OCI-LY7 (cell line): ENCODE results near the gene TOPAZ1. TPM values are rescaled to one million over a fixed set of nuclear protein-coding genes. Genes with fewer than 3 reads are reported as not detected.

Experiments used
- BruUV-seq: library from RNA; stranded (reverse); fragments of 400-500 nt; replicated peaks from 2 replicates; lab custom pipeline; 2021; lab: Mats Ljungman, UMichigan
- CTCF ChIA-PET: fragments of 300-600 bp; sonication (Branson Sonifier 250); formaldehyde crosslinking; loops from one replicate; lab custom pipeline; 2022; ENCODE audit warnings: antibody characterized with exemption; ENCODE audit not compliant: unreplicated experiment; lab: Charles Lee
- POLR2A ChIA-PET: fragments of 300-600 bp; sonication (Branson Sonifier 250); formaldehyde crosslinking; loops from one replicate; lab custom pipeline; 2022; ENCODE audit warnings: antibody characterized with exemption; lab: Charles Lee
- DNase-seq: peaks from one replicate; pipeline ENCODE4 v3.0.0-alpha.2; 2015; ENCODE audit warnings: low spot score
- H2AFZ ChIP-seq: fragments of 200-600 bp; sonication (generic), shearing (Covaris generic); 2 replicates; pipeline ENCODE4 v1.6.1; 2014; ENCODE audit warnings: mild to moderate bottlenecking, antibody characterized with exemption, low read length, moderate library complexity
- H3K27ac ChIP-seq: fragments of 200-600 bp; sonication (generic); 2 replicates; pipeline ENCODE4 v1.5.1; 2014; ENCODE audit warnings: mixed run types, low read depth, mild to moderate bottlenecking, moderate library complexity, low read length, inconsistent platforms; ENCODE audit not compliant: poor library complexity, severe bottlenecking
- H3K36me3 ChIP-seq: fragments of 200-600 bp; sonication (generic); 2 replicates; pipeline ENCODE4 v1.6.1; 2014; ENCODE audit warnings: mild to moderate bottlenecking, antibody characterized with exemption, low read length, moderate library complexity, mixed read lengths; ENCODE audit not compliant: insufficient read depth
- H3K4me1 ChIP-seq: fragments of 200-600 bp; sonication (generic); 2 replicates; pipeline ENCODE4 v1.5.1; 2014; ENCODE audit warnings: mild to moderate bottlenecking, low read length; ENCODE audit not compliant: insufficient read depth, poor library complexity, severe bottlenecking
- H3K4me2 ChIP-seq: fragments of 200-600 bp; sonication (generic); 2 replicates; pipeline ENCODE4 v1.6.1; 2014; ENCODE audit warnings: mild to moderate bottlenecking, low read length
- H3K4me3 ChIP-seq: fragments of 200-600 bp; sonication (generic); 2 replicates; pipeline ENCODE4 v1.5.1; 2014; ENCODE audit warnings: mild to moderate bottlenecking, low read depth, low read length; ENCODE audit not compliant: poor library complexity, severe bottlenecking
- H3K79me2 ChIP-seq: fragments of 200-600 bp; sonication (generic); 2 replicates; pipeline ENCODE4 v1.6.1; 2016; ENCODE audit warnings: low read depth, mild to moderate bottlenecking, low read length, moderate library complexity, mixed read lengths; ENCODE audit not compliant: insufficient read depth
- H3K9me2 ChIP-seq: fragments of 200-600 bp; sonication (generic); 2 replicates; pipeline ENCODE4 v1.6.1; 2016; ENCODE audit warnings: mild to moderate bottlenecking, low read length, mixed read lengths; ENCODE audit not compliant: insufficient read depth
- H3K9me3 ChIP-seq: fragments of 200-600 bp; sonication (generic); 2 replicates; pipeline ENCODE4 v1.6.1; 2014; ENCODE audit warnings: mild to moderate bottlenecking, mixed run types, low read length, mixed read lengths
- H4K20me1 ChIP-seq: fragments of 200-600 bp; sonication (generic); 2 replicates; pipeline ENCODE4 v1.6.1; 2014; ENCODE audit warnings: mild to moderate bottlenecking, antibody characterized with exemption, low read length, moderate library complexity, mixed read lengths; ENCODE audit not compliant: insufficient read depth
- EZH2phosphoT487 ChIP-seq: fragments of 200-600 bp; sonication (generic); IDR thresholded peaks from 2 replicates; pipeline ENCODE4 v1.6.1; 2018; ENCODE audit warnings: low read depth, borderline replicate concordance, mild to moderate bottlenecking, mixed run types, antibody characterized with exemption, low read length, moderate library complexity, mixed read lengths
- intact Hi-C: fragments of 100-400 bp; cut with micrococcal nuclease; formaldehyde crosslinking; loops from one replicate; pipeline ENCODE4 v1.10.0; 2022; ENCODE audit not compliant: unreplicated experiment
- total RNA-seq, 2 experiments: library from RNA; depleted of rRNA in 1 of 2; stranded (reverse); fragments of >200 nt in 1 of 2; shearing (Covaris generic) in 1 of 2; gene quantifications; 2 replicates each; pipeline ENCODE4 v1.2.3, GENCODE V29; 2014 to 2022
- TF ChIP-seq, protein P1 (sequence below): fragments of 200-600 bp; sonication (generic); conservative IDR thresholded peaks from 2 replicates; pipeline ENCODE4 v1.5.1; 2014; ENCODE audit warnings: mild to moderate bottlenecking, antibody characterized with exemption, low read length, moderate library complexity, mixed read lengths

Gene TOPAZ1
- total RNA-seq, 2 experiments from 2014 or later: not detected

DNA sequence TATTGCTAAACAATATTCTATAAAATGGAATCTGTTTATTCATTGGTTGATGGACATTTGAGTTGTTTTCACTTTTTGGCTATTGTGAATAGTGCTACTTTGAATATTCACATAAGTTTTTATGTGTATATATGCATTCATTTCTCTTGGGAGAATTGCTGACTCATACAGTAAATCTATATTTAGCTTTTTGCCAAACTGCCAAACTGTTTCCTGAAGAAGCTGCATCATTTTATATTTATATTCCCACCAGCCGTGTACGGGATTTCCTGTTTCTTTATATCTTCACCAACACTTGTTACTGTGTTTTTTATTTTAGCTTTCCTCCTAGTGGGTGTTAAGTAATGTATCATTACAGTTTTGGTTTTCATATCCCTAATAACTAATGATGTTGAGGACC is 84.3 kb downstream of the TOPAZ1 start:
- Histone ChIP-seq H3K4me3 (no peak overlapping the region), H3K36me3 (no peaks in the 10 kb centered on the region), H3K9me2 (no peaks in the 10 kb centered on the region), H3K4me1 (no peaks in the 10 kb centered on the region), H4K20me1 (no peaks in the 10 kb centered on the region; the same call in 1 of the 2 replicates), H3K27ac (no peak overlapping the region), H3K79me2 (no peaks in the 10 kb centered on the region), H3K9me3 (no peaks in the 10 kb centered on the region), H3K4me2 (no peak overlapping the region), H2AFZ (no peak overlapping the region)
- intact Hi-C loops: no loop called here
- ChIA-PET CTCF (no interaction called here), POLR2A (interaction anchor here (0.7 kb wide), 1 partner anchor 11 kb away, joined by 3 read pairs; no protein-coding TSS in a partner anchor)
- DNase-seq: no peak
- no peak for TF ChIP-seq EZH2phosphoT487
- TF ChIP-seq, protein P1, sequence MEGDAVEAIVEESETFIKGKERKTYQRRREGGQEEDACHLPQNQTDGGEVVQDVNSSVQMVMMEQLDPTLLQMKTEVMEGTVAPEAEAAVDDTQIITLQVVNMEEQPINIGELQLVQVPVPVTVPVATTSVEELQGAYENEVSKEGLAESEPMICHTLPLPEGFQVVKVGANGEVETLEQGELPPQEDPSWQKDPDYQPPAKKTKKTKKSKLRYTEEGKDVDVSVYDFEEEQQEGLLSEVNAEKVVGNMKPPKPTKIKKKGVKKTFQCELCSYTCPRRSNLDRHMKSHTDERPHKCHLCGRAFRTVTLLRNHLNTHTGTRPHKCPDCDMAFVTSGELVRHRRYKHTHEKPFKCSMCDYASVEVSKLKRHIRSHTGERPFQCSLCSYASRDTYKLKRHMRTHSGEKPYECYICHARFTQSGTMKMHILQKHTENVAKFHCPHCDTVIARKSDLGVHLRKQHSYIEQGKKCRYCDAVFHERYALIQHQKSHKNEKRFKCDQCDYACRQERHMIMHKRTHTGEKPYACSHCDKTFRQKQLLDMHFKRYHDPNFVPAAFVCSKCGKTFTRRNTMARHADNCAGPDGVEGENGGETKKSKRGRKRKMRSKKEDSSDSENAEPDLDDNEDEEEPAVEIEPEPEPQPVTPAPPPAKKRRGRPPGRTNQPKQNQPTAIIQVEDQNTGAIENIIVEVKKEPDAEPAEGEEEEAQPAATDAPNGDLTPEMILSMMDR: no peak
- BruUV-seq: no TSS peak

DNA sequence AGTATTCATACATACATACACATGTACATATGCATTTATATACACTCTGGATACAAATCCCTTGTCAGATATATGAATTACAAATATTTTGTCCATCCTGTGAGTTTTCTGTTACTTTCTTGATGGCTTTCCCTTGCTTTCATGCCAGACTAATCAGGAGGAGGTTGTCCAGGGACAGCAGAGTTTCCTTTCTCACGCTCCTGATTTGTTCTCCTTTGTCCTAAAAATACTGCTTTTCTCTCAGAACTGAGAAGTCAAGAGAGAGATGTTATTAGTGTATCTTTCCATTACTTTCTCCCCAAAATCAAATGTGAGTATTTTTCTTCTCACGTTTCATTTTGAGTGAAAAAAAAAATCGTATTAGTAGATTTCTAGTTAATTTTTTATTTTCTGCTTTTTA is 84.8 kb downstream of the TOPAZ1 start:
- Histone ChIP-seq H3K36me3 (no peaks in the 10 kb centered on the region), H2AFZ (no peak overlapping the region), H3K4me1 (no peaks in the 10 kb centered on the region), H3K9me2 (no peaks in the 10 kb centered on the region), H4K20me1 (no peaks in the 10 kb centered on the region), H3K9me3 (no peaks in the 10 kb centered on the region), H3K4me3 (no peak overlapping the region), H3K79me2 (no peaks in the 10 kb centered on the region), H3K27ac (no peak overlapping the region), H3K4me2 (no peak overlapping the region)
- ChIA-PET POLR2A (no interaction called here), CTCF (no interaction called here)
- DNase-seq: no peak
- intact Hi-C loops: no loop called here
- BruUV-seq: no TSS peak
- no peak for TF ChIP-seq EZH2phosphoT487
- TF ChIP-seq, protein P1: no peak

DNA sequence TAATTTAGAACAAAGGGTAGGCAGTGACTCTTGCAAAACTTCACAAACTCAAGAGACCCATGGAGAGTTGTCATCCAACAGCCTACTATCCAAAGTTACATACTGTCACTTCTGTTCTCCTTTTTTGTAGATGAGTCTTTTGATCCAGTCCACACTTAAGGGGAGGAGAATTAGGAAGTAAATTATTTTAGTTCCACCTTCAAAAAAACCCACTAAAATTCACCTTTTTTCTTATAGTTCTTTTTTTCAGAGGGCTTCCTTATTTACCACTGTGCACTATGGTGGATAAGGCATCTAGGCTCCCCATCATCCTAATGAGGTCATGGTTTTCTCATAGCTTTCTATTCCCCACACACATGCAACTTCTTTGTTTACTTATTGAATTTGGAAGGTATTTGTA is 88.3 kb downstream of the TOPAZ1 start:
- Histone ChIP-seq H3K4me3 (no peak overlapping the region), H3K27ac (no peak overlapping the region), H3K9me2 (no peaks in the 10 kb centered on the region), H3K9me3 (no peaks in the 10 kb centered on the region), H3K36me3 (no peaks in the 10 kb centered on the region), H2AFZ (no peak overlapping the region), H3K4me1 (no peaks in the 10 kb centered on the region), H3K4me2 (no peak overlapping the region), H3K79me2 (no peaks in the 10 kb centered on the region), H4K20me1 (no peaks in the 10 kb centered on the region)
- BruUV-seq: no TSS peak
- intact Hi-C loops: loop anchor here (10.0 kb wide), 2 partner anchors 185 to 645 kb away; partner anchors contain the start of genes EXOSC7 and ZDHHC3
- no peak for DNase-seq
- TF ChIP-seq, protein P1: no peak
- no peak for TF ChIP-seq EZH2phosphoT487
- ChIA-PET POLR2A (interaction anchor here (1.0 kb wide), 1 partner anchor 9 kb away, joined by 3 read pairs; the partner anchor contains the start of gene TCAIM), CTCF (no interaction called here)
